ENCODE data around the gene ZC3H4. TPM values are rescaled to one million over a fixed set of nuclear protein-coding genes. Genes with fewer than 3 reads are reported as not detected.

Gene ZC3H4
- total RNA-seq, 1 donor from 2014 or later: 56.7 TPM

- TF ChIP-seq CTCF (IDR thresholded peaks at IDR 0.05; ENCODE audit: unreplicated experiment): no peak
- no peak for DNase-seq (ENCODE audit: low spot score)
- Mint-ChIP-seq H3K36me3 (ENCODE audit: low read depth, unreplicated experiment) (no peaks in the 10 kb centered on the region), H3K27ac (ENCODE audit: unreplicated experiment) (no peak overlapping the region), H3K4me1 (ENCODE audit: unreplicated experiment) (peaks cover 11% of the 10 kb centered on the region), H3K4me3 (ENCODE audit: unreplicated experiment) (no peak overlapping the region), H3K27me3 (ENCODE audit: unreplicated experiment) (peaks cover 4% of the 10 kb centered on the region), H3K9me3 (ENCODE audit: unreplicated experiment) (no peaks in the 10 kb centered on the region)
Measured at GRCh38 chr19:47039239-47039874, 74.2 kb downstream of the ZC3H4 start.

GRCh38 chr19:47037766-47038165 lies 75.8 kb downstream of the ZC3H4 start:
- H3K4me1 Mint-ChIP-seq (ENCODE audit: unreplicated experiment): peaks cover 11% of the 10 kb centered on the region
- no peak for TF ChIP-seq CTCF (IDR thresholded peaks at IDR 0.05; ENCODE audit: unreplicated experiment)
- H3K36me3 Mint-ChIP-seq (ENCODE audit: low read depth, unreplicated experiment): no peaks in the 10 kb centered on the region
- H3K27ac Mint-ChIP-seq (ENCODE audit: unreplicated experiment): no peak overlapping the region
- H3K4me3 Mint-ChIP-seq (ENCODE audit: unreplicated experiment): no peak overlapping the region
- H3K27me3 Mint-ChIP-seq (ENCODE audit: unreplicated experiment): peaks cover 4% of the 10 kb centered on the region
- no peaks in the 10 kb centered on the region for H3K9me3 Mint-ChIP-seq (ENCODE audit: unreplicated experiment)
- no peak for DNase-seq (ENCODE audit: low spot score)

GRCh38 chr19:47036097-47036651 lies 77.4 kb downstream of the ZC3H4 start:
- H3K36me3 Mint-ChIP-seq (ENCODE audit: low read depth, unreplicated experiment): no peaks in the 10 kb centered on the region
- no peak overlapping the region for H3K27ac Mint-ChIP-seq (ENCODE audit: unreplicated experiment)
- peaks cover 11% of the 10 kb centered on the region for H3K4me1 Mint-ChIP-seq (ENCODE audit: unreplicated experiment)
- no peak for DNase-seq (ENCODE audit: low spot score)
- peak overlapping the region; percentile 92 for H3K4me3 Mint-ChIP-seq (ENCODE audit: unreplicated experiment)
- H3K9me3 Mint-ChIP-seq (ENCODE audit: unreplicated experiment): no peaks in the 10 kb centered on the region
- no peak for TF ChIP-seq CTCF (IDR thresholded peaks at IDR 0.05; ENCODE audit: unreplicated experiment)
- H3K27me3 Mint-ChIP-seq (ENCODE audit: unreplicated experiment): peaks cover 4% of the 10 kb centered on the region

DNA sequence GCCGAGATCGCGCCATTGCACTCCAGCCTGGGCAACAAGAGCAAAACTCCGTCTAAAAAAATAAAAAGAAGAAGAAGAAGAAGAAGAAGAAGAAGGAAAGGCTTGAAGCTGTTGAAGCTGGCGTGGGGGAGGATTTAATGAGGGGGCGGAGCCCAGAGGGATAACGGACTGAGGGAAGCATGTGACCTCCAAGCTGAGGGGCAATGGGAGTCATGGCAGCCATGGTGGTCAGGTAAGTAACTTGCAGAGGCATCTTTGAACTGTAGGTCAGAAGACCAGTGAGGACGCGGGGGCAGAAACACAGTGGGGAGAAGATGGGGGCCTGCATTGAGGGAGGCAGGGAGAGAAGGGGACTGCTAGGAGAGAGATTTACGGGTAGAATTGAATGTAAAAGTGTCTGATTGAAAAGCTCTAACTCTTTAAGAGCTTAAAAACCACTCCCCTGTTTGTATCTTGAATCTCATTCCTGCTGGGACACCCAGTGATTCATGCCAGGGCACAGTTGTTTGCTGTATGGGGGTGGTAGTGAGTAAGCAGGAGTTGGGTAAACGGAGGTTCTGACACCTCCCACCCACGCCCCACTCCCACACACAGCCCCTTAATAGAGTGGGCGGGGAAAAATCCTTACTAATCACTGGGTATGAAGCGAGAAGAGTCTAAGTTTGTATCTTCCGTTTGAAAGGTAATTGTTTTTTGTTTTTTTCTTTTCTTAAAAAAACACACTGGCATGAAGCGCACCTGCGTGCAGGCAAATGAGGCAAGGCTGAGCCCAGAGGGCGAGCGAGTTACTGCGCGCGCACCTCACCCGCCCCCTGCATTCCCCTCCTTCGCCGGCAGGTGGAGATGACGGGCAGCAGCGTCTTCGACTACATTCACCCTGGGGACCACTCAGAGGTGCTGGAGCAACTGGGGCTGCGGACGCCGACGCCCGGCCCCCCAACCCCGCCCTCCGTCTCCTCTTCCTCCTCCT lies 78.2 kb downstream of the ZC3H4 start:
- Mint-ChIP-seq H3K27ac (ENCODE audit: unreplicated experiment) (no peak overlapping the region), H3K4me3 (ENCODE audit: unreplicated experiment) (peak overlapping the region; percentile 92), H3K4me1 (ENCODE audit: unreplicated experiment) (peaks cover 11% of the 10 kb centered on the region), H3K9me3 (ENCODE audit: unreplicated experiment) (no peaks in the 10 kb centered on the region), H3K36me3 (ENCODE audit: low read depth, unreplicated experiment) (no peaks in the 10 kb centered on the region), H3K27me3 (ENCODE audit: unreplicated experiment) (peaks cover 5% of the 10 kb centered on the region)
- TF ChIP-seq CTCF (IDR thresholded peaks at IDR 0.05; ENCODE audit: unreplicated experiment): peak; percentile 98
- peak; percentile 94 for DNase-seq (ENCODE audit: low spot score)
